ENCODE measurements around the gene PPP1R11.
"Not testable (repeated sequence)": the region's sequence is repeated elsewhere in the genome, so short reads cannot be mapped to it uniquely, and the experiment has no call there.

PPP1R11 gene

GRCh38 chr6:30097902-30098768 lies 31.1 kb downstream of the PPP1R11 start:
- no peak for DNase-seq (ENCODE audit: low read depth in 2 of 2)

DNA sequence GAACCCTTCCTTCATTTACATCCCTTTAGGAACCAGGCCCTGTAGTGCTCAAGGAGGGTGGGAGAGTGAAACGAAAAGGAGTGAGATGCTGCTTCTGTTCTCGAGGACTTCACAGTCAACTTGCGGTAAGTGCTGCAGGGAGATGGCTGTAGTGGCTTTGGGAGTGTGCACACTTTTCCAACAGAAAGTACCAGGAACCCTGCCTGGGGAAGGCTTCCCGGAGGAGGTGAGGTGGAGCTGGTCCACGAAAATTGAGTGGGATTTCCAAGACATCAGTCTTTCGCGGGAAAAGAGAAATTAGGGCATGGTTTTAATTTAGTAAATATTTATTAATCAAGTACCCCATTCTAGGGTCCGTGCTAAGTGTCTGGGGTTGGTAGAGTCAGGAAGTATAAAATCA lies 33.2 kb downstream of the PPP1R11 start:
- DNase-seq (ENCODE audit: low read depth in 2 of 2), result no peak

DNA sequence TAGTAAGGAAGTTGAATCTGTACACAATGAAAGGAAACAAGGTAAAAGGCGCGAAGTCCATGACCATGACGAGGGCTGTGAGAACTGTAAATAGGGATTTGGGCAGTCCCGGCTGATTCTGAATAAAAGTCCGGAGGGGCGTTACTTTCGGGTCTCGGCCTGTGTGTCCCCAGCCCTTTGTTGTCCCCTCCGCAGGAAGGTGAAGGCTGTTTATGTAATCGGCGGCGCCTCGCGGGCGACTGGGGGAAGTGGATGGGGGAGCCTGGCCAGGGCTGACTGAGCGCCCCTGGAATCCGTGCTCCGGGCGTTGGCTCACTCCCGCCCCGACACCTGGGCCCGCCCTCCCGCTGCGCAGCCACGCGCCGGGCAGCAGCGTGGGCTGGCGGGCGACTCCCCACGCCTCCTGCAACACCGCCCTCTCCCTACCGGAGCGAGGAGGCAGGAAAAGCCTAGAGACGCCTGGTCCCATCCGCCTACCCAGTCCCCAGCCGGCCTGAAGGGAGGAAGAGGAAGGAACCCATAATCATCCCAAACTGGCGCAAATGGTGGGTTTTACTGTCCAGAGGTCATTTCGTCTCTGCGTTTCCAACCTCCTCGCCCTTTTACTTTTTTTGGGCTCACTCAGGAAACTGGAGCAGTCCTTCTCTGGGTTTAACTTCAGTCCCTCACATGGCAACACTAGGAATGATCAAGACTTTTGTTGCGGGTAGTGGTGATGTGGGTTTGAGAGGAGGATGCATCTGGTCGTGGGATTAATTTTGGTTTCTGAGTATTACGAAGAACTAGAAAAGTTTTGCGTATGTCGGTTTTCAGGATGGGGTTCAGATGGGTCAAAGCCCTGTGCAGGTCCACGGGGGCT lies 33.8 kb downstream of the PPP1R11 start:
- no peak for DNase-seq (ENCODE audit: low read depth in 2 of 2)

- peak; percentile 46 to 63 for DNase-seq (ENCODE audit: low read depth in 2 of 2)
Measured at GRCh38 chr6:30101444-30102413, 34.7 kb downstream of the PPP1R11 start.

- no peak for DNase-seq (ENCODE audit: low read depth in 2 of 2)
Measured at GRCh38 chr6:30102414-30102969, 35.5 kb downstream of the PPP1R11 start.

DNA sequence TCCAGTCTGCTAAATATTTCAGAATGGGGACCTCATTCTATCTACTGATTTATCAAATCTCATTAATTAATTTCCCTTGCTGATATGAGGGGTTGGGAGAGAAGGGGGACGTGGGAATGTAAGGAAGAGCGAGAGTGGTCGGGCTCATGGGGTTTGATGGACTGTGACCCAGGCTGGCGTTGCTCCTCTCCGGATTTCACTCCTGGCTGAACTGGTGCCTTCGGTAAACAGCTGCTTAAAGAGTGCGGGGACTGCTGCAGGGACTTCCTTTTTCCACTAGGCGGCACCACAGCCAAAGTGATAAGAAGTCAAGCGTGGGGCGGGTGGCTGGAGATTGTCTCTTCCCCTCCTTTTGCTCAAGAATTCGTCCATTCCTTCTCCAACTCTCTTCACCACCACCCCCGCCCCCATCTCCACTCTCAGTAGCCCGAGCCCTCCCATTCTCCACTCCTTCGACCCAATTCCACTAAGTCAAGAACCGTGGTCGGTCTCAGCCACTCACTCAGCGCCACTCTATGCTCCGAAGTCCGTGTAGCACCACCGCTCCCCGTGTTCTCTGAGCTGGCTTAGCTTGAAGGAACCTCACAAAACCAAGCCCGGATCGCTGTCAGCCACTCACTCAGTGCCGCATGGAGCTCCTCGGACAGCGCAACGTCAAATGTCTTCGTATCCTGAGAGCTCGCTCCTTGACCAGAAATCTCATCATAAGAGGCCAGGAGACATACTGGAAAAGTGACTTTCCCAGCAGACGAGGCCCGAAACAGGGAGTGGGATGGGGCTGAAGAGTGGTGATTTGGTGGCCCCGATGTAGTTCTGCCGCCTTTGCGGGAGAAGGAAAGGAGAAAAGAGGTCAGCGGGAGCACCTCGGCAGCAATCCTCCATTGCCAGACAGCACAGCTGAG lies 36.2 kb downstream of the PPP1R11 start:
- DNase-seq (ENCODE audit: low read depth in 2 of 2), result peak; percentile 77 to 78

DNA sequence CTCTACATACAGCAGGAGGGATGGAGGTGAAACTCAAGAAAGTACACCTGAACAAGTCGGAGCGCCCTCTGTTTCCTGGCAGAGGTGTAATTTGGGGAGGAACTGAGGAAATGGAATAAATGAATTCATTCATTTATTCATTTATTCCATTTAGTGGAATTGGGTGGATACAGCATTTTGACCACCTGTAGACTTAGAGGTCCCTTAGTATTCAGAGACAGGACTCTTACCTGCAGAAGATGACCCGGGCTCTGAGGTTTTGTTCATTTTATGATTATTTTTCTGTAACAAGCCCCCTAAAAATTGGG lies 36.8 kb downstream of the PPP1R11 start:
- no peak for DNase-seq (ENCODE audit: low read depth in 2 of 2)

DNA sequence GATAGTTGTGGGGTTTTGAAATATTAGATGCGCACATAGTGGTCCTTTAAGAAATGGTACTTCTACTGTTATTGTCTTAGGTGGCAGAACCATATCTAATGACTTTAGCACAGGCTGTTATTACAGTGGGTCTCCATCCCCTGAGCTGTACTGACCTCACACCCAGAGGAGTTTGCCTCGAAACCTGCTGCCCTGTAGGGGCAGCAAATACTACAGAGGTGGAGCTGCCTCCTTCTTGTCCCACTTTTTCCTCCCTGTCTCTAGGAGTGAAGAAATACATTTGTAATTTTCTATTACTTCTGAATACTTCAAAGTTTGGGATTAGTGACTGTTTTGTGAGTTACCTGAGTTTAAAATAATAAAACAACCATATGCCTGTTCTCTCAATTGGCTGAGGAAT lies 37.7 kb downstream of the PPP1R11 start:
- DNase-seq (ENCODE audit: low read depth in 2 of 2), result no peak

DNA sequence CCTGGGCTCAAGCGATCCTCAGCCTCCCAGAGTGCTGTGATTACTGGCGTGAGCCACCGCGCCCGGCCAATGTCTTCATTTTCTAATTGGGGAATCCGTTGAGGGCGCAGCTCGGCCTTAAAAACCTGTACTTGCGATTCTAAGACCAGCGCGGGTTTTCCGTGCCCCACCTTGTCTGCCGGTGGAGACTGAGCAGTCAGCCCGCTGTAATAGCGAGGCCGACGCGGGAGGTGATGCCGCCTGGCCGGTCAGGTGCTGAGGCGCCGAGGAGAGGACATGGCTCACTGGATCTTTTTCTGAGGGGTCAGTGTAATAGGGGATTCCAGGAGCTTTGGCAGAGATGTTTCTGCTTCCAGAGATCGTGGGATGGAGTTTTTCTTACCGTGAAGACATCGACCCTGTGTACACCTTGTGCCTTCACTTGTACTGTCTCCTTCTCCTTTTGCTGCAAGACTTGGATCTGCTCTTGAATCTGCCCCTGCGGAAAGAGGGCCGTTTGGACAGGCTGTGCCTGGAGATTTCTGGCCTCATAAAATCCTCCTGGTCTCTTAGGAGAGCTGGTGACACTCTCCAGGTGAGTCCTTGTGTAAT lies 44.4 kb downstream of the PPP1R11 start:
- DNase-seq (ENCODE audit: low read depth in 2 of 2), result no peak

DNA sequence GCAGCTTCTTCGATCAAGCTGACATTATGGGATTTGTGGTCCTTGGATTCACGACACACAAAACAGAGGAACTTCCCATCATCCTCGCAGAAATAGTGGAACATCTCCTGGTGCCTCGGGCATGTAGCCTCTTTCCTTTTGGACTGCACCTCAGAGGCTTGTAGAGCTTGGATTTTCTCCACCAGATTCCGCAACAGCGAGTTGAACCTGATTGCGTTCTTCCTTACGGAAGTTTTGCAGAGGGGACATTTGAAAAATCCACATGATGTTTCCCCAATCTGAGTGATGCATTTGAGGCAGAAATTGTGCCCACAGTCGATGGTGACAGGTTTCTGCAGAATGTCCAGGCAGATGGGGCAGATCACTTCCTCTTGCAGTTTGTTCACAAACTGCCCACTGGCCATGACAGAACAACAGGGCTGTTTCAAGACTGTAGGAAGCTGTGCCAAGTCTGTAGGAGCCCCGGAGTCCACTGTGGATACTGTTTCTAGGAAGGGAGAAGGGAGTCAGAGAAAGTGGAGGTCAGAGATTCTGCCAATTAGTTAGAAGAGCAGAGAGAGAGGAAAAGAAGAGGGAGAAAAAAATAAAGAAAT lies 45.5 kb downstream of the PPP1R11 start:
- DNase-seq (ENCODE audit: low read depth in 2 of 2), result no peak

DNA sequence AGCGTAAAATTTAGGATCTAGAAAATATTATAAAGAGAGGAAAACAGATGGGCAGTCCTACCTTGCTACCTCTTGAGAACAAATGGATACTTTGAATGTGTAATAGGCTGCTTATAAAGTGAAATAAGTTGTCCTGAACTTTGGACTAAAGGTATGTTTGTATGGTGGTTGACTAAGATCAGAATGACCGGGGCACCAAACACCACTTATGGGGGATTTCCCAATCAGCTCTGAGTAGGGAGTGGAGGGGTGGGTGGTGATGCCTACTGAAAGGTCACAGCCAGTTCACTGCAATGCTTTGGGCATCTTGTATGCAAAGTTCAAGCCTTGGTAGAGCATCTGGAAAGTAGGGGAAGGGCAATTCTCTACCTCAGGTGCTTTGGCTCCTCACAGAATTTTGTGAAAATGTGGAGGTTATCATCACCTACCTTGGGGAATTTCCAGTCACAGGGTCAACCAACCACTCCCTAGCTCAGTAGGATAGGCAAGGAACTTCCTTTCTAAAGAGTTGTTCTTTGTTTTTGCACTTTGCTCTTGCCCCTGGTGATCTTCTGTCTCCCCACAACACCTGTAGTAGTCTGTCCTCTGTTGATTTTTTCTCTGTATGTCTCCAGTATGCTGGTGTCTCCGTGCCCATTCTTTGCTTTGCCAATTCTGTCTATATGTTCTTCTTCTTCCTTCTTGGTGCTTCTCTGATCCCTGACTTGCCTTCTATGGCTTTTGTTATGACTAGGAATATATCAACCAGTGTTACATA lies 46.2 kb downstream of the PPP1R11 start, which contains the start of gene TRIM31:
TRIM31 (minus strand) TSS at position 88 of the 757 bp plus-strand sequence. CDS start 285 bp downstream, outside the sequence.
- DNase-seq (ENCODE audit: low read depth in 2 of 2), result no peak

DNA sequence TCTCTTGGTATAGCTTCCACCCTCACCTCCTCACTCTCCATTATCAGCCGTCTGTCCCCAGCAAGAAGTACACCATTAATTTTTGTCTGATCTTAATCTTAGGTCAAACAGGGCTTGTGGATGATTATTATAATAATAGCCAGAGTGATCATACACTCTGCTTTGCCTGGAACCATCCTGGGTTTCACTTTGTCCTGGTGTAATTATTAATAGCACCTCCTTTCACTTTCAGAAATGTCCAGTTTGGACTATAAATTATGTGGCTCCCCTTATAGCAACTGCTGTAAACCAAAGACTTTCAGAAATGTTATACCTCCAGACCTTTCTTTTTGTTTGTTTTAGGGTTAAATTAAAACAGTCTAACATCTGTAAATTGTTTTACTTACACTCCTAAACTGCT lies 46.8 kb downstream of the PPP1R11 start:
- no peak for DNase-seq (ENCODE audit: low read depth in 2 of 2)

GRCh38 chr6:30116724-30117123 lies 49.7 kb downstream of the PPP1R11 start:
- DNase-seq (ENCODE audit: low read depth in 2 of 2), result no peak

- DNase-seq (ENCODE audit: low read depth in 2 of 2), result not testable (repeated sequence)
Measured at GRCh38 chr6:30118691-30119090, 51.7 kb downstream of the PPP1R11 start.

Measured in activated CD4-positive, alpha-beta T cell treated with anti-CD3 and anti-CD28 coated beads for 24 hours (primary cell).